ENCODE measurements around the gene BCL10. TPM values are rescaled to one million over a fixed set of nuclear protein-coding genes. Genes with fewer than 3 reads are reported as not detected.

Gene BCL10
- 25.5 and 27.8 TPM in 2 replicates for total RNA-seq

- Mint-ChIP-seq H3K36me3 (ENCODE audit: low read depth) (peaks cover 25% of the 10 kb centered on the region), H3K27me3 (peaks cover 20% of the 10 kb centered on the region), H3K4me3 (peak within 1 kb of the TSS; percentile 84), H3K4me1 (peaks cover 46% of the 10 kb centered on the region), H3K27ac (peak within 1 kb of the TSS; percentile 91), H3K9me3 (no peaks in the 10 kb centered on the region)
- intact Hi-C loops (cut with micrococcal nuclease): loop anchor here (1.0 to 5.0 kb wide), 6 partner anchors 17 to 770 kb away; partner anchors contain the start of genes C1orf52, CTBS, GNG5 and SPATA1
- DNase-seq: peak; percentile 100
Observed at GRCh38 chr1:85276215-85276977, at the start of gene BCL10. TSS of gene BCL10 (minus strand) at chr1:85276632. CDS start at chr1:85276352, 280 bp downstream.

GRCh38 chr1:85325920-85326319 is 49.5 kb upstream of the BCL10 start:
- peaks cover 4% of the 10 kb centered on the region for H3K4me1 Mint-ChIP-seq
- peaks cover 57% of the 10 kb centered on the region for H3K27me3 Mint-ChIP-seq
- H3K27ac Mint-ChIP-seq: no peak overlapping the region
- no peaks in the 10 kb centered on the region for H3K9me3 Mint-ChIP-seq
- intact Hi-C loops (cut with micrococcal nuclease): no loop called here
- no peaks in the 10 kb centered on the region for H3K36me3 Mint-ChIP-seq (ENCODE audit: low read depth)
- DNase-seq: no peak
- no peak overlapping the region for H3K4me3 Mint-ChIP-seq

GRCh38 chr1:85323770-85324169 is 47.3 kb upstream of the BCL10 start:
- H3K27me3 Mint-ChIP-seq: peaks cover 63% of the 10 kb centered on the region

GRCh38 chr1:85322655-85323054 is 46.2 kb upstream of the BCL10 start:
- intact Hi-C loops (cut with micrococcal nuclease): no loop called here
- peaks cover 64% of the 10 kb centered on the region for H3K27me3 Mint-ChIP-seq
- no peaks in the 10 kb centered on the region for H3K36me3 Mint-ChIP-seq (ENCODE audit: low read depth)
- DNase-seq: no peak
- H3K9me3 Mint-ChIP-seq: no peaks in the 10 kb centered on the region
- H3K27ac Mint-ChIP-seq: no peak overlapping the region
- peaks cover 11% of the 10 kb centered on the region for H3K4me1 Mint-ChIP-seq
- H3K4me3 Mint-ChIP-seq: no peak overlapping the region

More at GRCh38 chr1:85323770-85324169, 47.3 kb upstream of the BCL10 start:
- DNase-seq: no peak
- no peaks in the 10 kb centered on the region for H3K36me3 Mint-ChIP-seq (ENCODE audit: low read depth)
- H3K4me1 Mint-ChIP-seq: peaks cover 11% of the 10 kb centered on the region
- intact Hi-C loops (cut with micrococcal nuclease): no loop called here
- H3K4me3 Mint-ChIP-seq: no peak overlapping the region
- H3K27ac Mint-ChIP-seq: no peak overlapping the region
- no peaks in the 10 kb centered on the region for H3K9me3 Mint-ChIP-seq

GRCh38 chr1:85321237-85321964 is 45.0 kb upstream of the BCL10 start:
- H3K4me3 Mint-ChIP-seq: no peak overlapping the region

GRCh38 chr1:85320371-85321131 is 44.1 kb upstream of the BCL10 start:
- Mint-ChIP-seq H3K36me3 (ENCODE audit: low read depth) (no peaks in the 10 kb centered on the region), H3K4me1 (peaks cover 11% of the 10 kb centered on the region), H3K4me3 (no peak overlapping the region), H3K27ac (no peak overlapping the region), H3K27me3 (peaks cover 64% of the 10 kb centered on the region), H3K9me3 (no peaks in the 10 kb centered on the region)
- intact Hi-C loops (cut with micrococcal nuclease): loop anchor here (1.0 kb wide), 1 partner anchor 22 kb away; no protein-coding TSS in a partner anchor
- no peak for DNase-seq

More at GRCh38 chr1:85321237-85321964, 45.0 kb upstream of the BCL10 start:
- H3K27ac Mint-ChIP-seq: no peak overlapping the region
- H3K4me1 Mint-ChIP-seq: peaks cover 11% of the 10 kb centered on the region
- no peaks in the 10 kb centered on the region for H3K36me3 Mint-ChIP-seq (ENCODE audit: low read depth)
- H3K9me3 Mint-ChIP-seq: no peaks in the 10 kb centered on the region
- DNase-seq: peak; percentile 65
- peaks cover 65% of the 10 kb centered on the region for H3K27me3 Mint-ChIP-seq
- intact Hi-C loops (cut with micrococcal nuclease): loop anchor here (1.0 kb wide), 1 partner anchor 23 kb away; no protein-coding TSS in a partner anchor

GRCh38 chr1:85319931-85320330 is 43.5 kb upstream of the BCL10 start:
- Mint-ChIP-seq H3K27me3 (peaks cover 61% of the 10 kb centered on the region), H3K4me3 (no peak overlapping the region), H3K27ac (no peak overlapping the region), H3K36me3 (ENCODE audit: low read depth) (no peaks in the 10 kb centered on the region), H3K4me1 (peaks cover 11% of the 10 kb centered on the region), H3K9me3 (no peaks in the 10 kb centered on the region)
- no peak for DNase-seq
- intact Hi-C loops (cut with micrococcal nuclease): no loop called here

- DNase-seq: no peak
- H3K4me1 Mint-ChIP-seq: peaks cover 11% of the 10 kb centered on the region
- H3K36me3 Mint-ChIP-seq (ENCODE audit: low read depth): no peaks in the 10 kb centered on the region
- no peak overlapping the region for H3K4me3 Mint-ChIP-seq
- peaks cover 61% of the 10 kb centered on the region for H3K27me3 Mint-ChIP-seq
- intact Hi-C loops (cut with micrococcal nuclease): no loop called here
- no peaks in the 10 kb centered on the region for H3K9me3 Mint-ChIP-seq
- H3K27ac Mint-ChIP-seq: no peak overlapping the region
Observed at GRCh38 chr1:85319491-85319890, 43.1 kb upstream of the BCL10 start.

GRCh38 chr1:85318217-85318616 is 41.8 kb upstream of the BCL10 start:
- no peak overlapping the region for H3K4me3 Mint-ChIP-seq
- no peaks in the 10 kb centered on the region for H3K9me3 Mint-ChIP-seq
- H3K27me3 Mint-ChIP-seq: peaks cover 62% of the 10 kb centered on the region
- H3K4me1 Mint-ChIP-seq: peaks cover 11% of the 10 kb centered on the region
- no peaks in the 10 kb centered on the region for H3K36me3 Mint-ChIP-seq (ENCODE audit: low read depth)
- H3K27ac Mint-ChIP-seq: no peak overlapping the region
- intact Hi-C loops (cut with micrococcal nuclease): no loop called here
- DNase-seq: no peak

- intact Hi-C loops (cut with micrococcal nuclease): no loop called here
- Mint-ChIP-seq H3K9me3 (no peaks in the 10 kb centered on the region), H3K4me3 (no peak overlapping the region), H3K27ac (no peak overlapping the region), H3K4me1 (peaks cover 11% of the 10 kb centered on the region), H3K27me3 (peaks cover 65% of the 10 kb centered on the region), H3K36me3 (ENCODE audit: low read depth) (no peaks in the 10 kb centered on the region)
- no peak for DNase-seq
Observed at GRCh38 chr1:85317560-85317959, 41.1 kb upstream of the BCL10 start.

GRCh38 chr1:85316321-85316720 is 39.9 kb upstream of the BCL10 start:
- no peak overlapping the region for H3K27ac Mint-ChIP-seq
- H3K36me3 Mint-ChIP-seq (ENCODE audit: low read depth): no peaks in the 10 kb centered on the region
- H3K4me1 Mint-ChIP-seq: peaks cover 9% of the 10 kb centered on the region
- no peak for DNase-seq
- peaks cover 71% of the 10 kb centered on the region for H3K27me3 Mint-ChIP-seq
- intact Hi-C loops (cut with micrococcal nuclease): no loop called here
- H3K9me3 Mint-ChIP-seq: no peaks in the 10 kb centered on the region
- no peak overlapping the region for H3K4me3 Mint-ChIP-seq

GRCh38 chr1:85315789-85316188 is 39.4 kb upstream of the BCL10 start:
- no peaks in the 10 kb centered on the region for H3K36me3 Mint-ChIP-seq (ENCODE audit: low read depth)
- peaks cover 6% of the 10 kb centered on the region for H3K4me1 Mint-ChIP-seq
- intact Hi-C loops (cut with micrococcal nuclease): no loop called here
- no peaks in the 10 kb centered on the region for H3K9me3 Mint-ChIP-seq
- DNase-seq: no peak
- no peak overlapping the region for H3K4me3 Mint-ChIP-seq
- H3K27me3 Mint-ChIP-seq: peaks cover 72% of the 10 kb centered on the region
- no peak overlapping the region for H3K27ac Mint-ChIP-seq

GRCh38 chr1:85314726-85315125 is 38.3 kb upstream of the BCL10 start:
- H3K4me3 Mint-ChIP-seq: no peak overlapping the region
- H3K36me3 Mint-ChIP-seq (ENCODE audit: low read depth): no peaks in the 10 kb centered on the region
- no peaks in the 10 kb centered on the region for H3K9me3 Mint-ChIP-seq
- peaks cover 72% of the 10 kb centered on the region for H3K27me3 Mint-ChIP-seq
- DNase-seq: no peak
- H3K4me1 Mint-ChIP-seq: no peaks in the 10 kb centered on the region
- no peak overlapping the region for H3K27ac Mint-ChIP-seq
- intact Hi-C loops (cut with micrococcal nuclease): no loop called here
